Non-pigmented ciliary epithelial cell (primary cell): ENCODE measurements around the gene MAP3K8.
A peak's percentile ranks its signal among the peaks of the same experiment; 100 is the strongest.

ENCODE experiments used
- DNase-seq: peaks from one replicate; pipeline ENCODE4 v3.0.0-alpha.2; 2010; ENCODE audit warnings: low read depth

The MAP3K8 gene

DNA sequence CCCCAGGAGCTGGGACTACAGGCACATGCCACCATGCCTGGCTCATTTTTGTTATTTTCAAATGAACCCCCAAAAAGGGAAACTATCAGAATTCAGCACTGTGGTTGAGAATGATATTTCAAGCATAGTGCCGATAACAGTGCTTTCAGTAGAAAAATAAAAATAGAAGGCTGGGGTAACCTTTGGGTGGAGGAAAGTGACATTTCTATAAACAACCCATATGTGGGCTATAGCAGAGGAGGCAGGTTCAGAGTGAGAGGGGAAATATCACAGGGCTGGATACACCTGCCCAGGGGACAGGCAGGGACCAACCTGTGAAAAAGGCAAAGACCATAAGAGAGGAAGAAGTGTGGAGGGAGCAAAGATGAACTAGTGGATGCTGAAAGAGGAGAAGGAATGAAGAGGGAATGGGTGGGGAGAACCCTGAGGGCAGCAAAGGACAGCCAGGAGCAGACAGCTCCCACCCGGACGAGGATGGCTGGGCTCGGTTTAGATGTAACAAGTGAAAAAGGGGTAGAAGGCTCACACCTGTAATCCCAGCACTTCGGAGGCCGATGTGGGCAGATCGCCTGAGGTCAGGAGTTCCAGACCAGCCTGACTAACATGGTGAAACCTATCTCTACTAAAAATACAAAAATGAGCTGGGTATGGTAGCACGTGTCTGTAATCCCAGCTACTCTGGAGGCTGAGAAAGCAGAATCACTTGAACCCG is 56.5 kb downstream of the MAP3K8 start:
- DNase-seq = no peak

DNA sequence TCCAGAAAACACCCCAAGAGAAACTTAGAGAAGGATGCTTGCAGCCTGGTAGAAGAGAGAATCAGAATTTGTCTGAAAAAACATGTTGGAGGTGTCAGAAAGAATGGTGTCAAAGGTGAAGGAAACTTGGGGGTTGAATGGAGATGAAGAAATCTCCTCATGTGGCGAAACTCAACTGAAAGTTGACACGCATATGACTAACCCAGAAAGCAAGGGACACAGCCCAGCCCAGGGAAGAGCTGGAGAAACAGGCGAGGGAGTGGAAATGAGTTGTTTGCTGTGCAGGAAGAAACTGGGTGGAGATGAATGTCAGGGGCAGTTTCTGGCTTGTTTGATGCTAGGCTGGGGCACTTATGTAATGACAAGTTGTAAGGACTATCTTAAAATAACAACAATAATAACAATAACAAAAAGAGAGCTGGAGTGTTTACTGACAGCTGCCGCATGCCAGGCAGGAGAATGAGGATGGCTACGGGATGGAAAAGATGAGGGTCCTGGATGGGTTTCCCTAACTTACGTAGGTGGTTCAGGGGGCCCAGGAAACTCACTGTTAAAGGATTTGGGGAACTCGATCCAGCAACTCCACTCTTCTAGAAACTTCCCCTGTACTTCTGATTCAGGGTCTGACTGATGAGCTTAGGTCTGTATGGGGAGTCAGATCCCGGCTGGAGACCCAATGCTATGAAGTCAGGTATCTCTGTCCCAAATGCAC is 57.4 kb downstream of the MAP3K8 start:
- no peak for DNase-seq

DNA sequence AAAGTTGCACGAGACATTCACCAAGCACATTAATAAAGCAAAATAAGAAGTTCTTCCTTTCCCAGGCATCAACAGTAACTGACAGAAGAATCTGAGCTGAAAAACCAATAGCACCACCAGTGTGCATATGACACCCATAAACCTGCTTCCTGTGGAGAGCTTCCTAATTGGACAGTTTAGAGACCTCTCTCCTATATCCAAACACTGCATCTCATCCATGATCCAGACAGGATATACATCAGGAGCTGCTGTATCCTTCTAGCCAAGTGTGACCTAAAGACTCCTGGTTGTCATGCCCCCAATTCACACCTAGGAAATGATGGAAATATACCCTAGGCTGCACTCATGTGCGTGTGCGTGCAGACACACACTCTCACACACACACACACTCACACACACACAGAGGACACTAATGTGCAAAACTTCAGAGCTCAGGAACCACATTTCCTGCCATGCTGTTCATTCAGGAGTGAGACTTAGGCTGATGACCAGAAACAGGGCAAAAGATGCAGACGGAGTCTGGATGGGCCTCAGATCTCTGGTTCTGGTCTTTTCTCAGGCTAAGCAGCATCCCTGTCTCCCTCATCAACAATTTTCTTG is 58.0 kb downstream of the MAP3K8 start:
- no peak for DNase-seq

DNA sequence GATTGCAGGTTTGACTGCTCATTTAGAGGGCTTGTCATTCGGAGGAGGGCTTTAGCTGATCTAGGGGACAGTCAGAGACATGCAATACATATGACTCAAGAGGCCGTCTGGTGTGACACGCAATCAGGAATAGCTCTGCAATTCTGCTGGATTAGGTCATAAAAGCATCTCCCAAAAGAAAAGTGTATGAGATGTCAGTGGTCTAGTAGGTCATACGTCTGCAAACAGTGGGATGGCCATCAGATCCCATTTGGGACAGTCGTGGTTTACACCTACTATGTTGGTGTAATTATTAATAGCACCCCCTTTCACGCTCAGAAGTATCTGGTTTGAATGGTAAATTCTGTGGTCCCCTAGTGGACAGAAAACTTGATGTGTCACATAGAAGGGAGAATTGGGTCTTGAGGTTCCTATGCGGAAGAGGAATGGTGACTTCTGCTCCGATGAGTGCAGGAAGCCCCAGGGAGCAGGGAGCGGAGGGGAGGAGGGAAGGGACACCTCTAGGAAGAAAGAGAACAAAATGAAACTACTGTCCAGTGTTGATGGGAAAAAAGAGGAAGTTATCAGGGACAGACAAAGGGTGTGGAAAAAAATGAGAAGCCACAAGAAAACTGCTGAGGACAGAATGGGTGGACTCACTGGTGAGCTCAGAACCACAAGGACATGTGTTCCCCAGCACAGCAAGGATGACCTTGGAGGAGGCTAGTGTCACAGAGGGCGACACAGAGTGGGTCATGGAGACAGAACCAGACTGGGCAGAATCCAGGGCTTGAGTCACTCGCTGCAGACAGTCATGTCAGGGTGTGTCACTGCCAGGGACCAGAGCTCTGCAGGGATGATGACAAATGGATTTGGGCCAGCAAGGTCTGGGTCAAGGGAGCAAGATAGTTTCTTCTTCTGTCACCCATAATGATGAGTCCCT is 59.9 kb downstream of the MAP3K8 start:
- DNase-seq = no peak

DNA sequence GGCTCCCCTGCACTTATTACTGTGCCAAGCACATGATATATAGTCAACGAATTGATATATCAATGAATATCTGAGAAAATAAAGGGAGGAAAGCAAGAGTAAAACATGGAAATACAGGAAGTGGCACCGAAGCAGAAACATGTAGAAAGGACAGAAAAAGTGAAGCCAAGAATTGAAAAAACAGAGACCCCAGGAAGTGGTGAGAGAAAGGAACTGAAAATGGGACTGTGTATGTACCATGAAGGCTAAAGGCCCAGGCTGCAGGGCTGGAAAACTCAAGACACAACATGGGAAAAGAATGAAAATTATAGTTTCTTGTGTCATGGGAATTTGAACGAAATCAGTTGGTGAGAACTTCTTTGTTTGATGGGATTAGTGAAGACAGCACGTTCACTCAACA is 60.6 kb downstream of the MAP3K8 start:
- DNase-seq = no peak

DNA sequence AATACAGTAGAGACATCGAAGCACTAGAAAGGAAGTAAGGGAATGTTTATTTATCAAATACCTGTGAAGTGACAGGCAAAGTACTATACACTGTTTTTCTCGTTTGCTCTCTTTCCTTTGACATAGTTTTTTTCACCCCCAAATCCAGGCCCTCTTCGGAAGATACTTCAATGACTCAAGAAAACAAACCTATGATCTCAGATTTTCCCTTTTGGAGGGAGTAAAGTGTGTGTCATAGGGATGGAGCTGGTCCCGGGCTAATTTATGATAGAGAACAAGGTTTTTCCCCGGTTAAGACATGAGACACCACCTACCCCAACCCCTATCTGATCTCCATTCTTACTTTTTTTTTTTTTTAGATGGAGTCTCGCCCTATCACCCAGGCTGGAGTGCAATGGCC is 61.7 kb downstream of the MAP3K8 start:
- no peak for DNase-seq

DNA sequence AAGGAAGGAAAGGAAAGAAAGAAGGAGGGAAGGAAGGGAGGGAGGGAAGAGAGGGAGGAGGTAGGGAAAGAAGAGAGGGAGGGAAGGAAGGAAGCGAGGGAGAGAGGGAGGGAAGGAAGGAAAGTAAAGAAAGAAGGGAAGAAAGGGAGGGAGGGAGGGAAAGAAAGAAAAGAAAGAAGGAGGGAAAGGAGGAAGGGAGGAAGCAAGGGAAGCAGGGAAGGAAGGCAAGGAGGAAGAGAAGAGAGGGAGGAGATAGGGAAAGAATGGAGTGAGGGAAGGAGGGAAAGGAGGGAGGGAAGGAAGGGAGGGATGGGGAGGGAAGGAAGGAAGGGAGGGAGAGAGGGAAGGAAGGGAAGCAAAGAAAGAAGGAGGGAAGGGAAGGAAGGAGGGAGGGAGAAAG is 65.8 kb downstream of the MAP3K8 start:
- DNase-seq = no peak

DNA sequence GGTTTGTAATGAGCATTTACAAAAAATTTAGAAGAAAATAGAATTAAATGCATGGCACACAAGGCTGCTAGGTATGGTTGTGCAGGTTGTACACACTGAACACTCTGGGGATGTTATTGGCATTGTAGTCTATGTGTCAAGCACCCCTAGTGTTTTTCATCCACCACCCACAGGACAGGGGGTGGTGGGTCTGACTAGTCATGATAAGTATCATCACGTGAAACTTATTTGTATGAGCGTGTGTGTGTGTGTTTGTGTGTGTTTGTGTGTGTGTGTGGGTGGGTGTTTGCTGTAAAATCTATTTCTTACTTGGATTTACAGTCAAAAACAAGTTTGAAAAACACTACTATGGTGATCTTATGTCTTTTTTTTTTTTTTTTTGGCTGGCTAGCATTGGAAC is 66.5 kb downstream of the MAP3K8 start:
- no peak for DNase-seq

DNA sequence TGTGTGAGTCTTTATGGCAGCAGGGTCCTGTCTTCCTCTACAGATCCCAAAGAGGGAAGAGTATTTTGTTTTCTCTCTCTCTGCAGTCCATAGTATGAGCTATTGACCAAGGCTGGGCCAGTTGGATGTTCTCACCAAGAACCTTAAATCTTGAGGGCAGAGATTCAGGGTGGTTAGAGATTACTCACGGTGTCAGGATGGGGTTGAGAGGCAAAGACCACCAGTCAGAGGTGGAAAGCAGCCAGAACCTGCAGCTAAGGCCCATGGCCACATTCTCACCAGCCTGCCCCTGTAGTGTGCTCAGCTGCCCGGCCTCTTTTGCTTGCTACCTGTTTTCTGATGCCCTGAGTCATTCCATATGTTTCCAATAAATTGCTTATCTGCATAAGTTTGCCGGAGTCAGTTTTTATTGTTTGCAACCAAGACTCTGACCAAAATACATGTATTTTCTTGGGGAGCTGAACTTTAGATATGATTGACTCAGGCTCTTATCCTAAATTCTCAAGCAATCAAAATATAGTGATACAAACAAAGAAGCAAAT is 67.0 kb downstream of the MAP3K8 start:
- no peak for DNase-seq

DNA sequence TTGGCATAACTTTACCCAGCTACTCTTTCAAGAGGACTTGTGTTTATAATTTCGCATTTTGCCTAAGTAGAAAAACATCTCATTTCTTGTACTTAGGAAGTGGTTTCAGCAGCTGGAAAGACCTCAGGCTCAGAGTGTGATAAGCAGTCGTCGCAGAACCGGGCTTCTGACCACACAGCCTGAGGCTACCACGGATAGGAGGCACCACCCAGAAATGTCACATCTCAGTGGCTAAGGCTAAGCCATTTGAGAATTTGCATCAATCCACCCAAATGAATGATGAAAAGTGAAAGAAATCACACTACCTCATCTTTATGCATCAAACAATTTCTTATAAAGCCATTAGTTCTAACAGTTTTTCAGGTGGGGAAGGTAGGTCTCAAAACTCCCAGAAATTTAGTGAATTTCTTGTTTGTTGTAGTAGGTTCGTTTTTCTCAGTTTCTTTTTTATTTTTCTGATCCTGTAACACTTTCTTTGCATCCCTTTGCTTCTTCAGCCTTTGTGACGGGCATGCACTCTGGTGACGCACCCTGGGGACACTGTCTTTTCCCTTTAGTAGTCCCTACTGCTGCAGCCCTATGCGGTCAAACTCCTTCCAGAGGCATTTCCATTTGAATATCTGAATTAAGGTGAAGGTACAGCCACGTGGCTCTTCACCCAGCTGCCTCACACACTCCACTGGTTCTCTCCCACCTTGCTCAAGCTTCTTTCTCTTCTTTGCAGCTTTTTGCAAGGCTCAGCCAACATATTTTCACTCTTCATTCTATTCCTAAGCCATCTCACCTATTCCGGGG is 68.5 kb downstream of the MAP3K8 start:
- no peak for DNase-seq

DNA sequence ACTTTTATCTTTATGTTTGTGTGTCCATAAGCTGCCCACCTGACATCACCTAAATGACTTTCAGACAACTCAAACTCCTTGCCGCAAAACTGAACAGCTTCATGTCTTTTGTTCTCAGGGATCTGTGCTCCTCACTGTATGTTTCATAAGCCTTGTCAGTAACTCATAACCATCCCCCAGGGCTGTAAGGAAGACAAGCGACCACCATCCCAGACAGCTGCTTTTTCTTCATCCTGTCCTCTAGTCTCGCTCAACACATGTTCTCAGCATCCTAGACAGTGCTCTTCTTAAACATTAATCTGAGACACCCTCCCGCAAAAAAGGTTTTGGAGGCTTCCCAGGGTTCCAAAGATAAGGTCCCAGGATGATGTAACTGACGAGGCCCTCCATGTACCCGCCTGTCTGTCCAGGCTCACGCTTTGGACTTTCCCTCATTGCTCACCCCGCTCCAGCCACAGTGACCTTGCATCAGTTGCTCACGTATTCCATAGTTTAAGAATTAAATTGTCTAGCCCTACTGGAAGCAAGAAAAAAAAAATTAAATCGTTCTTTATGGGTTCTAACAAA is 69.8 kb downstream of the MAP3K8 start:
- no peak for DNase-seq

DNA sequence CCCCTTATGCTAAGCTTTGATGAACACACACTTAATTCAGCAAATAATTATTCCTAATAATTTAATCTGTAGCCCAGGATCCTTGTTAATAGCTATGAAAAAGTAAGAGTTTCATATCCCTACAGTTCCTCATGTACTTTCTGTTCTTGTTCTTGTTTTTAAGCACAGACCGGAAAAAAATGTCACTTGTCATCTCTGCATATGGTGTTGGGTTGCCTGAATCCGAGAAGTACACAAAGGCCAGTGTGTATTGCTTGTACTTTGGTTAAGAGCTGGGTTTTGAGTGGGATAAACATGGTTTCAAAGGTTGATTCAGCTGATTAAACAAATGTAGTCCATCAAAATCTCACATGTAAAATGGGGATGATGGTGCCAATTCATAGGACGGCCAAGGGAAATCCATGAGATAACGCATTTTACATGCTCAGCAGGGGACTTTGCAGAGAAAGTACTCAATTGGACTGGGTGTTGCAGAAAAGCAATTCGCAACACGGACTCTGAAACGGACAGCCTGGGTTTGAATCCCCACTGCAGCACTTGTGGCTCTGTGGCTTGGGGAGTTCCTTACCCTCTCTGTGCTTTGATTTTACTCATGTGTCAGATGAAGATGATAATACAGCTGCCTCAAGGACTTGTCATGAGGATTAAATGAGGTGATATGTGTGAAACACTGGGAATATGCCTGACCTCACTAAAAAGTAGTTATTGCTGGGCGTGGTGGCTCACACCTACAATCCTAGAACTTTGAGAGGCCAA is 71.7 kb downstream of the MAP3K8 start:
- no peak for DNase-seq

DNA sequence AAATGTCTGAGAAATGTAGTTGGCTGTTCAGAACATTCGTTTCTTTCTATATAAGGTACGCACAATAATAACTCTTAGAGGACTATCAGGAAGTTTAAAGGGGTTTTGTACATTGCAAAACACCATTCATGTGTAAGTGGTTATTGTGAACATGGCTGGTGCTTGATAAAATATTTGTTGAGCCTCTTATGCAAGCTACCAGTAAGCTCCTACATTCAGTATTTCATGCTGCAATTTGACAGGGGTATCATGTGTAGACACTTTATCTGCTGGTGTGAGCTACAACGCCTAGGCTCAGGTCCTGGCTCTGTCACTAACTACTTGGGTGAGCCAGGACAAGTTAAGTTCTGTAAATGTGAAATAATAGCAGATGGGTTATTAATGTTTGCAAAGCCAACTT is 75.5 kb downstream of the MAP3K8 start:
- no peak for DNase-seq

DNA sequence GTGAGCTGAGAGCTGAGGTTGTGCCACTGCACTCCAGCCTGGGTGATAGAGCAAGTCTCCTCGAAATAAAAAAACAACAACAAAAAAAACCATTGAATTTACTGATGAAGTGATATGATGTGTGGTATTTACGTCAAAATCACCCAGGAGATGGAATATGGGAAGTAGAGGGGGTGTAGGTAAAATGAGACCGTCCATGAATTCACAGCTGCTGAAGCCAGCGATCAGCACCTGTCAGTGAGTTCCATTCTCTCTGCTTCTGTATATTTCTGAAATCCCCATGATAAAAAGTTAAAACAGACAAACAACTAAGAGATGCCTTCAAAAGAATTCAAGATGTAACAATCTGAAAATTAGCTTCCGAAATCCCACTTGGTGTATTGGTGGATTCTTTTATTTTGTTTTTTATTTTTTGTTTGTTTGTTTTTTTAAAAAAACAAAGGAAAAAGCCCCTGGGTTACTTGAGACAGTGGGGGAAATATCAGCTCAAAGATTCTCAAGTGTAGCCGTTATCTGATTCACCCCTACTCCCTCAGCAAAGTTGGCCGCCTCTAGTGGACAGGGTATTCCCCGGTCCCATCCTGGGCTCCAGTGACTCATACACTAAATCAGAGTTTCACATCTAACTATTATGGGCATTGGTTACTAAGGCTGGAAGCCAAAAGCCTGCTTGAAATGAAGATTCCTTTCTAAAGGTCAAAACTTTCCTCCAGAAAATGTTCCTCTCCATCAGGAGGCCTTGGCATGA is 76.4 kb downstream of the MAP3K8 start:
- peak; percentile 24 for DNase-seq

DNA sequence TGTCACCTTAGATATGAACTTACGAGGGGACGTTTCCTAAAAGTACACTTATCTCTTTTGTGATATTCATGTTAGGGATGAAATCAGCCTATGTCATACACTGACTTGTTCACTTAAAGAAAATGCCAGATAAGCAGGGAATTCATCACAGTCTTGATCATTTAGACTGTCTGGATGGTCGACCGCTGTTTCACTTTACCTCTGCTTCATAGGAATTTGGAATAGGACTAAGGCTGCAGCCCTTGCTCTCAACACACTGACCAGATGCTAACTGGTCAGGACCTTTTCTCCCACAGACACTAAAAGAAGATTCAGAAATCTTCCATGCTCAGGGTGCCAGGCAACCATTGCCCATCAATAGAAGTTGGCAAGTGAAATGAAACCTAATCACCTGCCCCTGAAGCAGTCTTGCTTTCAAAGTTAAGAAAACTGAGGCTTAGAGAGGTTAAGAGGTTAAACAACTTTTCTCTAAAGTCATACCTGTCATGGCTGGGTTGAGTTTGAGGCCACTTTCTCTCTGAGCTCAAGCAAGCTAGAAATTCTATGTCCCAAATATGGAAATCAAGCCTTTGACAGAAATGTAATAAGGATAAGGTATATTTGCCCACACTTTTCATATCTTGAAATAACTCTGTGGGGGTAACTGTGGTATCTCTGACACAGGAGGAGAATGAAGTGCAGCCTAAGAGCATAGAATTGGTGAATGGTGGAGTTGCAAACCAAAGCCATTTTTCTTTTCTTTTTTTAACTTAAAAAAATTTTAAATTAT is 77.1 kb downstream of the MAP3K8 start:
- DNase-seq = no peak
